BE2C (cell line): ENCODE results near the gene MEI4.

ENCODE experiments used
- DNase-seq: peaks from one replicate; pipeline ENCODE4 v3.0.0-alpha.2; 2020
- H3K27me3 ChIP-seq: fragments of 250-450 bp; sonication (Bioruptor Pico); 2 replicates; pipeline ENCODE4 v1.5.1; 2020; ENCODE audit warnings: mild to moderate bottlenecking
- H3K36me3 ChIP-seq: fragments of 250-450 bp; sonication (Bioruptor Pico); 2 replicates; pipeline ENCODE4 v1.5.1; 2020; ENCODE audit warnings: mild to moderate bottlenecking
- H3K4me1 ChIP-seq: fragments of 250-450 bp; sonication (Bioruptor Pico); 2 replicates; pipeline ENCODE4 v1.5.1; 2020
- H3K4me3 ChIP-seq: 2 replicates; pipeline ENCODE4 v1.5.1; 2011; ENCODE audit warnings: low read depth, low read length
- H3K9me3 ChIP-seq: fragments of 250-450 bp; sonication (Bioruptor Pico); 2 replicates; pipeline ENCODE4 v1.5.1; 2020
- TF ChIP-seq, protein P1 (sequence below): IDR thresholded peaks from 2 replicates; pipeline ENCODE4 v1.5.1; 2012; ENCODE audit warnings: mild to moderate bottlenecking, low read depth, low read length

MEI4 gene

DNA sequence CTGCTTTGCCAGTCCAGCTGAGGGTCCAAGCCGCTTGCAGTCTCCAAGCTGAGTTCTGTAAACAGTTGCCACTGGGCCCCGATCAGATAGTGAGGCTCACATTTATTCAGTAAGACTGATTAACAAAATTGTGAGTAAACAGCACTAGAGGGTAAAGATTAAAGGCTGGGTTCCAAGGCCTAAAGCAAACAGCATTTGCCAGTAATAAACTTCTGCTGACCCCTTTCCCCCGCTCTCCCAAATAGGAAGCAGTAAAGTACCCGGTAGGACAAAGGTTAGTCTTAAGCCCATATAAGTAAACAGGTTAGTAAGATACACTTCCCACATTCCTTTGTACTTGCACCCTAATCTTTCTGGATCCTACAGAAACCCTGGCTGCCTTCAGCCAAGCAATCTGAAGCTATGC is 181.8 kb downstream of the MEI4 start:
- Histone ChIP-seq H3K27me3 (no peaks in the 10 kb centered on the region), H3K4me3 (no peak overlapping the region), H3K9me3 (no peaks in the 10 kb centered on the region), H3K4me1 (no peaks in the 10 kb centered on the region), H3K36me3 (no peaks in the 10 kb centered on the region)
- TF ChIP-seq, protein P1, sequence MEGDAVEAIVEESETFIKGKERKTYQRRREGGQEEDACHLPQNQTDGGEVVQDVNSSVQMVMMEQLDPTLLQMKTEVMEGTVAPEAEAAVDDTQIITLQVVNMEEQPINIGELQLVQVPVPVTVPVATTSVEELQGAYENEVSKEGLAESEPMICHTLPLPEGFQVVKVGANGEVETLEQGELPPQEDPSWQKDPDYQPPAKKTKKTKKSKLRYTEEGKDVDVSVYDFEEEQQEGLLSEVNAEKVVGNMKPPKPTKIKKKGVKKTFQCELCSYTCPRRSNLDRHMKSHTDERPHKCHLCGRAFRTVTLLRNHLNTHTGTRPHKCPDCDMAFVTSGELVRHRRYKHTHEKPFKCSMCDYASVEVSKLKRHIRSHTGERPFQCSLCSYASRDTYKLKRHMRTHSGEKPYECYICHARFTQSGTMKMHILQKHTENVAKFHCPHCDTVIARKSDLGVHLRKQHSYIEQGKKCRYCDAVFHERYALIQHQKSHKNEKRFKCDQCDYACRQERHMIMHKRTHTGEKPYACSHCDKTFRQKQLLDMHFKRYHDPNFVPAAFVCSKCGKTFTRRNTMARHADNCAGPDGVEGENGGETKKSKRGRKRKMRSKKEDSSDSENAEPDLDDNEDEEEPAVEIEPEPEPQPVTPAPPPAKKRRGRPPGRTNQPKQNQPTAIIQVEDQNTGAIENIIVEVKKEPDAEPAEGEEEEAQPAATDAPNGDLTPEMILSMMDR = no peak
- no peak for DNase-seq

- no peak for DNase-seq
These were observed 184.4 kb downstream of the MEI4 start for GRCh38 chr6:77837034-77837784.

DNA sequence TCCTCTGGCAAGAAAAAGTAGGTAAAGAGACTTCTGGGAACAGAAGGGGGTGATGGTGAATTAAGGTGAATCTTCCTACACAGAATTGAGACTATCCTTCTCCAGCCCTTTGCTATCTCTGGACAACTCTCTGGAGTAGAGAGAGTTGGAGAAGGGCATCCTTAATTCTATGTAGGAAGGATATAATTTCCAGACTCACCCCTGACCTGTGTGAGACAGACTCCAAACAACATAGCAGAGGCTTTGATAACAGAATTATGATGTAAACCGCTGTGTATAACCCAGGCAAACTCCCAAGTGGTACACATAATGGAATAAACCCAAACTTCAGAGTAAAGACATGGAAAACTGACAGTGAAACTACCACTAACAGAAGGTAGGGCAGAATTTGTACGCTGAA is 186.5 kb downstream of the MEI4 start:
- H3K27me3 ChIP-seq = no peaks in the 10 kb centered on the region
- no peaks in the 10 kb centered on the region for H3K36me3 ChIP-seq
- no peaks in the 10 kb centered on the region for H3K4me1 ChIP-seq
- no peak overlapping the region for H3K4me3 ChIP-seq
- no peaks in the 10 kb centered on the region for H3K9me3 ChIP-seq
- DNase-seq = no peak
- TF ChIP-seq, protein P1 = no peak

More at GRCh38 chr6:77837034-77837784, 184.4 kb downstream of the MEI4 start:
- Histone ChIP-seq H3K4me1 (no peaks in the 10 kb centered on the region), H3K27me3 (no peaks in the 10 kb centered on the region), H3K36me3 (no peaks in the 10 kb centered on the region), H3K4me3 (no peak overlapping the region), H3K9me3 (no peaks in the 10 kb centered on the region)
- TF ChIP-seq, protein P1 = no peak

GRCh38 chr6:77844822-77845221 is 192.0 kb downstream of the MEI4 start:
- no peaks in the 10 kb centered on the region for H3K4me1 ChIP-seq
- no peak overlapping the region for H3K4me3 ChIP-seq
- TF ChIP-seq, protein P1 = no peak

GRCh38 chr6:77853401-77853800 is 200.6 kb downstream of the MEI4 start:
- Histone ChIP-seq H3K4me1 (no peaks in the 10 kb centered on the region), H3K27me3 (no peaks in the 10 kb centered on the region), H3K36me3 (no peaks in the 10 kb centered on the region), H3K9me3 (no peaks in the 10 kb centered on the region), H3K4me3 (no peak overlapping the region)
- TF ChIP-seq, protein P1 = no peak
- no peak for DNase-seq

More at GRCh38 chr6:77844822-77845221, 192.0 kb downstream of the MEI4 start:
- Histone ChIP-seq H3K27me3 (no peaks in the 10 kb centered on the region), H3K9me3 (no peaks in the 10 kb centered on the region), H3K36me3 (no peaks in the 10 kb centered on the region)
- DNase-seq = no peak

DNA sequence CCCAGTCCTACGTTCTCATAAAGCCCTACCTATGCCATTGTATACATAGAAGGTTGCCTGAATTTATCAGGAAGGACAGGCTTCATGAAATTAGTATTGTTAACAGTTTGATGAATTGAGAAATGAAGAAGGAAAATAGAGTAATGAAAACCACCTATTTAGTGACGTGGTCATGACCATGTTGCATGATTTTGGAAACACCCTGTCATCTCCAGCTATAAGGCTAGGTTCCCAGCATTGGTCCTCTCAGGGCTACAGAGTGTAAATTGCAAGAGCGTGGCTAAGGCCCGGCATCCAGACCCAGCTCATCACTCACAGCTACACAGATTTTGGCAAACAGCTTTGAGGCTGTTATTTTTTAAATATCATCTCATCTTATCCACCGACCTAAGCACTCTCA is 203.6 kb downstream of the MEI4 start:
- Histone ChIP-seq H3K4me1 (no peaks in the 10 kb centered on the region), H3K27me3 (no peaks in the 10 kb centered on the region), H3K9me3 (no peaks in the 10 kb centered on the region; the same call in 1 of the 2 replicates), H3K36me3 (no peaks in the 10 kb centered on the region), H3K4me3 (no peak overlapping the region)
- TF ChIP-seq, protein P1 = no peak
- DNase-seq = no peak
